HG03521 (cell line): ENCODE data around the gene SP7.
"Not testable (repeated sequence)": the region's sequence is repeated elsewhere in the genome, so short reads cannot be mapped to it uniquely, and the experiment has no call there.

Experiments used
- ATAC-seq: cut with Tn5 transposase; IDR thresholded peaks from one replicate; pipeline ENCODE4 v1.9.1; 2021; ENCODE audit warnings: mild to moderate bottlenecking, moderate library complexity; ENCODE audit not compliant: unreplicated experiment

SP7 gene

GRCh38 chr12:53324113-53324778 is 11.9 kb downstream of the SP7 start:
- ATAC-seq = no peak

- ATAC-seq = no peak
These were observed 15.6 kb downstream of the SP7 start for GRCh38 chr12:53320352-53321195.

GRCh38 chr12:53313996-53314395 is 22.2 kb downstream of the SP7 start:
- no peak for ATAC-seq

GRCh38 chr12:53308276-53308675 is 27.9 kb downstream of the SP7 start:
- ATAC-seq = no peak

GRCh38 chr12:53306826-53307225 is 29.3 kb downstream of the SP7 start:
- ATAC-seq = no peak

GRCh38 chr12:53302903-53303302 is 33.3 kb downstream of the SP7 start:
- no peak for ATAC-seq

GRCh38 chr12:53300187-53300586 is 36.0 kb downstream of the SP7 start:
- ATAC-seq = no peak

- peak; percentile 66 for ATAC-seq
These were observed 36.5 kb downstream of the SP7 start, which contains the start of gene MYG1 for GRCh38 chr12:53299454-53300180. MYG1 (plus strand) TSS chr12:53299695; CDS start chr12:53299738, 43 bp downstream.

GRCh38 chr12:53299101-53299453 is 37.1 kb downstream of the SP7 start:
- ATAC-seq = no peak

- no peak for ATAC-seq
These were observed 38.0 kb downstream of the SP7 start for GRCh38 chr12:53298164-53298563.

- not testable (repeated sequence) for ATAC-seq
These were observed 39.0 kb downstream of the SP7 start for GRCh38 chr12:53297106-53297505.

- no peak for ATAC-seq
These were observed 40.3 kb downstream of the SP7 start for GRCh38 chr12:53295891-53296219.

- ATAC-seq = peak; percentile 78
These were observed 40.9 kb downstream of the SP7 start, which contains the start of gene PFDN5 for GRCh38 chr12:53295070-53295890. PFDN5 (plus strand) TSS chr12:53295542; CDS start chr12:53295568, 26 bp downstream.

GRCh38 chr12:53292426-53292825 is 43.7 kb downstream of the SP7 start:
- ATAC-seq = no peak

GRCh38 chr12:53290661-53291060 is 45.5 kb downstream of the SP7 start:
- no peak for ATAC-seq

- ATAC-seq = no peak
These were observed 46.3 kb downstream of the SP7 start for GRCh38 chr12:53289891-53290290.

- no peak for ATAC-seq
These were observed 47.8 kb downstream of the SP7 start for GRCh38 chr12:53288322-53288721.

- no peak for ATAC-seq
These were observed 48.4 kb downstream of the SP7 start for GRCh38 chr12:53287741-53288216.

GRCh38 chr12:53286448-53286847 is 49.7 kb downstream of the SP7 start:
- no peak for ATAC-seq

- no peak for ATAC-seq
These were observed 56.2 kb downstream of the SP7 start for GRCh38 chr12:53279888-53280498.
